ENCODE measurements around the gene LIF.

Gene LIF

GRCh38 chr22:30193031-30193775 is 53.4 kb downstream of the LIF start:
- DNase-seq (ENCODE audit: extremely low read depth in 1 of 2, low read depth in 1 of 2) = no peak

- no peak for DNase-seq (ENCODE audit: extremely low read depth in 1 of 2, low read depth in 1 of 2)
Measured at GRCh38 chr22:30192427-30192826, 54.1 kb downstream of the LIF start.

GRCh38 chr22:30191040-30191701 is 55.4 kb downstream of the LIF start:
- DNase-seq (ENCODE audit: extremely low read depth in 1 of 2, low read depth in 1 of 2) = no peak

- no peak for DNase-seq (ENCODE audit: extremely low read depth in 1 of 2, low read depth in 1 of 2)
Measured at GRCh38 chr22:30190574-30190973, 56.0 kb downstream of the LIF start.
